SU-DHL-6 (cell line): ENCODE data around the gene NELL1.

ENCODE experiments used
- H2AFZ ChIP-seq: fragments of 200-600 bp; sonication (generic); 2 replicates; pipeline ENCODE4 v1.6.1; 2014; ENCODE audit warnings: low read depth, mild to moderate bottlenecking, moderate library complexity, mixed read lengths, antibody characterized with exemption, low read length; ENCODE audit not compliant: severe bottlenecking
- H3F3A ChIP-seq: fragments of 200-600 bp; shearing (Covaris generic); 2 replicates; pipeline ENCODE4 v1.6.0; 2016; ENCODE audit warnings: antibody characterized with exemption, mild to moderate bottlenecking; ENCODE audit not compliant: insufficient read depth
- H3K27ac ChIP-seq: fragments of 200-600 bp; sonication (generic); 2 replicates; pipeline ENCODE4 v1.5.1; 2016; ENCODE audit warnings: low read depth, mild to moderate bottlenecking, low read length, moderate library complexity, mixed read lengths
- H3K27me3 ChIP-seq: fragments of 200-600 bp; sonication (generic), shearing (Covaris generic); 2 replicates; pipeline ENCODE4 v1.6.0; 2014; ENCODE audit warnings: mild to moderate bottlenecking, low read length
- H3K36me3 ChIP-seq: fragments of 200-600 bp; sonication (generic); 2 replicates; pipeline ENCODE4 v1.6.1; 2014; ENCODE audit warnings: mild to moderate bottlenecking, low read length, mixed read lengths
- H3K4me2 ChIP-seq: fragments of 300-600, 200-600 bp; shearing (Covaris generic), sonication (generic); 2 replicates; pipeline ENCODE4 v1.6.0; 2014; ENCODE audit warnings: low read length, low read depth, mild to moderate bottlenecking; ENCODE audit not compliant: poor library complexity, severe bottlenecking
- H3K4me3 ChIP-seq: fragments of 200-600 bp; sonication (generic); 2 replicates; pipeline ENCODE4 v1.5.1; 2014; ENCODE audit warnings: antibody characterized with exemption, low read length, mild to moderate bottlenecking, mixed read lengths; ENCODE audit not compliant: insufficient read depth, poor library complexity, severe bottlenecking
- H3K79me2 ChIP-seq: fragments of 200-600 bp; sonication (generic); 2 replicates; pipeline ENCODE4 v1.6.1; 2014; ENCODE audit warnings: mild to moderate bottlenecking, low read length, moderate library complexity; ENCODE audit not compliant: insufficient read depth
- H3K9ac ChIP-seq: fragments of 200-600 bp; sonication (generic); 2 replicates; pipeline ENCODE4 v1.7.0; 2014; ENCODE audit warnings: mild to moderate bottlenecking, low read length
- H3K9me2 ChIP-seq: fragments of 200-600 bp; sonication (generic); replicated peaks from 2 replicates; pipeline ENCODE4 v1.6.1; 2014; ENCODE audit warnings: low read length; ENCODE audit not compliant: insufficient read depth
- H3K9me3 ChIP-seq: fragments of 200-600 bp; sonication (generic); 2 replicates; pipeline ENCODE4 v1.6.1; 2014; ENCODE audit warnings: low read length, mixed read lengths; ENCODE audit not compliant: insufficient read depth
- H4K20me1 ChIP-seq: fragments of 200-600 bp; sonication (generic); 2 replicates; pipeline ENCODE4 v1.6.1; 2014; ENCODE audit warnings: low read depth, mild to moderate bottlenecking, antibody characterized with exemption, low read length, moderate library complexity, mixed read lengths
- EZH2phosphoT487 ChIP-seq: fragments of 200-600 bp; sonication (generic), shearing (Covaris generic); conservative IDR thresholded peaks from 2 replicates; pipeline ENCODE4 v1.6.1; 2018; ENCODE audit warnings: mild to moderate bottlenecking, antibody characterized with exemption, low read length, moderate library complexity, mixed read lengths
- TF ChIP-seq, protein P1 (sequence below): fragments of 200-600 bp; sonication (generic); IDR thresholded peaks from one replicate; pipeline ENCODE4 v1.5.1; 2017; ENCODE audit warnings: antibody characterized with exemption, mild to moderate bottlenecking, low read length, moderate library complexity; ENCODE audit not compliant: insufficient read depth, poor library complexity, severe bottlenecking

The NELL1 gene

DNA sequence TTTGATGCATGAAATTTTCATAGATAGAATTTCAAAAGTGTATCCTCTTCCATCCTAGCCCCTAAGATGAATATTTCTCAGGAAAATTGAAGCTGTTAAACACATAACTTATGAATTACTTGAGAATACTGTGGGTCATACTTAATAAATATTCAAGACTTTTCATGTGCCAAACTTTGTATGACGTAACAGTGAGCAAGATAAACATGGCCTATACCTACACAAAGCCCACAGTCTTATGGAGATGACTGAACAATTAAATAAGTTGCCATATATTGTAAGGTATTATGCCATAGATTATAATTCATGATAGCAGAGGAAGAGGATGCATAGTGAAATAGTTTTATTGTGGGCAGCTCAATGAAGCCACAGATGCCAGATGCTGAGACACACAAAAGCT lies 902.8 kb downstream of the NELL1 start:
- Histone ChIP-seq H3K79me2 (no peaks in the 10 kb centered on the region), H3K36me3 (no peaks in the 10 kb centered on the region)
- TF ChIP-seq, protein P1, sequence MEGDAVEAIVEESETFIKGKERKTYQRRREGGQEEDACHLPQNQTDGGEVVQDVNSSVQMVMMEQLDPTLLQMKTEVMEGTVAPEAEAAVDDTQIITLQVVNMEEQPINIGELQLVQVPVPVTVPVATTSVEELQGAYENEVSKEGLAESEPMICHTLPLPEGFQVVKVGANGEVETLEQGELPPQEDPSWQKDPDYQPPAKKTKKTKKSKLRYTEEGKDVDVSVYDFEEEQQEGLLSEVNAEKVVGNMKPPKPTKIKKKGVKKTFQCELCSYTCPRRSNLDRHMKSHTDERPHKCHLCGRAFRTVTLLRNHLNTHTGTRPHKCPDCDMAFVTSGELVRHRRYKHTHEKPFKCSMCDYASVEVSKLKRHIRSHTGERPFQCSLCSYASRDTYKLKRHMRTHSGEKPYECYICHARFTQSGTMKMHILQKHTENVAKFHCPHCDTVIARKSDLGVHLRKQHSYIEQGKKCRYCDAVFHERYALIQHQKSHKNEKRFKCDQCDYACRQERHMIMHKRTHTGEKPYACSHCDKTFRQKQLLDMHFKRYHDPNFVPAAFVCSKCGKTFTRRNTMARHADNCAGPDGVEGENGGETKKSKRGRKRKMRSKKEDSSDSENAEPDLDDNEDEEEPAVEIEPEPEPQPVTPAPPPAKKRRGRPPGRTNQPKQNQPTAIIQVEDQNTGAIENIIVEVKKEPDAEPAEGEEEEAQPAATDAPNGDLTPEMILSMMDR = no peak
- TF ChIP-seq EZH2phosphoT487 = no peak

DNA sequence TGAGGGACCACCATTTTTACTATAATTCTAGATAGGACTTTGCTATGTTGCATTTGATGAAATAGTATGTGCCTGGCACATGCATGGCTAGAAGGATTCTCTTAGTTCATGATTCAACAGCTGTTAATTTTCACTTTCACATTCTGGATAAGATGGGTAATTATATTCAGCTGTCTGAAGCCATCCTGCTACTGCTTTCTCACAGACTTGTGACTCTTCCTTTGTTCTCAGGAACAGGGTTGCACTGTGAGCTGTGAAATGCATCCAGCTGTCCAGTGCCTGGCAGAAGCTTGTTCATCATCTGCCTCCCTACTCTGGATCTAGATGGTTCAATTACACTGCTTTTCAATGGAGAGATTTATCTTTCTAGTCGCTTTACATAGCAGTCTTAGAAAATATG lies 913.4 kb downstream of the NELL1 start:
- H4K20me1 ChIP-seq = no peaks in the 10 kb centered on the region
- H3K79me2 ChIP-seq = no peaks in the 10 kb centered on the region
- no peaks in the 10 kb centered on the region for H3F3A ChIP-seq
- no peak overlapping the region for H3K4me3 ChIP-seq
- TF ChIP-seq, protein P1 = no peak
- TF ChIP-seq EZH2phosphoT487 = no peak
- H3K4me2 ChIP-seq = no peak overlapping the region
- no peaks in the 10 kb centered on the region for H3K36me3 ChIP-seq
- H3K9me2 ChIP-seq = no peaks in the 10 kb centered on the region; the same call in 1 of the 2 replicates
- H2AFZ ChIP-seq = no peak overlapping the region
- H3K27me3 ChIP-seq = no peaks in the 10 kb centered on the region
- no peak overlapping the region for H3K27ac ChIP-seq
- H3K9ac ChIP-seq = no peak overlapping the region
- no peaks in the 10 kb centered on the region for H3K9me3 ChIP-seq

More for the DNA sequence above, 902.8 kb downstream of the NELL1 start:
- Histone ChIP-seq H3F3A (no peaks in the 10 kb centered on the region), H3K27ac (no peak overlapping the region), H3K27me3 (no peaks in the 10 kb centered on the region), H3K4me2 (no peak overlapping the region), H4K20me1 (no peaks in the 10 kb centered on the region), H3K4me3 (no peak overlapping the region), H3K9ac (no peak overlapping the region), H2AFZ (no peak overlapping the region), H3K9me2 (no peaks in the 10 kb centered on the region), H3K9me3 (no peaks in the 10 kb centered on the region)

DNA sequence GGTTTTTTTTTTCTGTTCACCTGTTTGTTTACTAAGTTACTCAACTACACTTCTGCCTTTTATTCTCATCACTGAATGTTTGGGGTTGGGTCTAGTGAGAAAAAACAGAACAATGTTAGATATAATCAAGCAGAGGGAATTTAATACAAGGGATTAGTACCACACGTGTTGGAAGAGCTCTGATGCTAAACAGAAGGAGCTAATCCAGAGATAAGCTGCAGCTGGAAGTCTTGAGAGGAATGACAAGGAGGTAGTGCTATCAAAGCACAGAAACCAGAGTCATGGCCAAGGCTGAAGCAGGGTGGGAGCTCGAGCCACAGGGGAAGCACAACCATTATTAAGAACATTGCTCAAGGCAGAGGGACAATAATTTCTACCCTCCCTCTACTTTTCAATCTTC lies 919.4 kb downstream of the NELL1 start:
- Histone ChIP-seq H3K36me3 (no peaks in the 10 kb centered on the region), H4K20me1 (no peaks in the 10 kb centered on the region), H3K27ac (no peak overlapping the region), H2AFZ (no peak overlapping the region), H3K9me3 (no peaks in the 10 kb centered on the region), H3K79me2 (no peaks in the 10 kb centered on the region), H3F3A (no peaks in the 10 kb centered on the region), H3K9ac (no peak overlapping the region), H3K4me2 (no peak overlapping the region), H3K9me2 (no peaks in the 10 kb centered on the region; the same call in 1 of the 2 replicates), H3K4me3 (no peak overlapping the region), H3K27me3 (no peaks in the 10 kb centered on the region)
- no peak for TF ChIP-seq EZH2phosphoT487
- TF ChIP-seq, protein P1 = no peak

DNA sequence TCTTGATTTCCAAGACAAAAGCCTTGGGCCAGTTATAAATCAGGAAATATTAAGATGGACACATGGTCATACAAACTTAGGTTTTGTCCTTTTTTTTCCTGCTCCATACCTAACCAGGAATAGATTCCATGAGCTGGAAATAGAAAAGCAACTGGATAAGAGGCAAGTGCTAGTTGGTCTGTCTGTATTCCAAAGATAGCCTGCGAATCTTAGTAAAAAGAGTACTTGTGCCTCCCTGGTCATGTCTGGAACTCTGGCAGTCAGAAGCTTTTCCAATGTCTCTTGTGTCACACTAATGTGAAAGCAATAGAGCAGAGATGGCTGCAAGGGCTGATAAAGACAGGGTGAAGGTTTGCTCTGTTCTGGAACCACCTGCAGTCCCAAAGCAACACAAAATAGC lies 933.3 kb downstream of the NELL1 start:
- Histone ChIP-seq H3K27me3 (no peaks in the 10 kb centered on the region), H3K4me2 (no peak overlapping the region), H3K79me2 (no peaks in the 10 kb centered on the region), H3K9ac (no peak overlapping the region), H3K36me3 (no peaks in the 10 kb centered on the region), H3K4me3 (no peak overlapping the region), H3F3A (no peaks in the 10 kb centered on the region), H4K20me1 (no peaks in the 10 kb centered on the region; the same call in 1 of the 2 replicates), H3K9me3 (no peaks in the 10 kb centered on the region), H2AFZ (no peak overlapping the region), H3K9me2 (no peaks in the 10 kb centered on the region), H3K27ac (no peak overlapping the region)
- TF ChIP-seq, protein P1 = no peak
- TF ChIP-seq EZH2phosphoT487 = no peak
